ENCODE results near the gene DOCK9.

DNA sequence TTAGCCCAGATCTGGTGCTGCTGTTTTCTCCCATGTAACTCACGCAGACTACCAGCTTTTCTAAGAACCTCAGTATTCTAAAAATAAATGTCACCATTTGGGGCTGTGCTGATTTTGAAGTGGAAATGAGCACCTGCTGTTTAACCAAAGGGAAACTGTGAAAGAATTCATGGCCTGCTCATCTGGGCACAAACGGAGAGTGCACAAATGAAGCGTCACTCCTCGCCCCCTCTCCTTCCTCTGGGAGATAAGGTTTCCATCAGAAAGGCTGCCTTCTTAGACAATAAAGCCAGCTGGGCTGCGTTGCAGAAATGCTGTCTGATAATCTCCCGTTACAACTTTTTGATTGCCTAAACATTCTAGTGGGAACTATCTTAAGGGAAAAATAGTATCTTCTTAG, 151.7 kb downstream of the DOCK9 start:
- TF ChIP-seq NCOA6 (IDR thresholded peaks at IDR 0.05) (no peak), RBFOX2 (IDR thresholded peaks at IDR 0.05; ENCODE audit: low read depth, low read length) (no peak)

Data from K562 (cell line).